ENCODE results near the gene OPTN.

- TF ChIP-seq POLR2A (IDR thresholded peaks at IDR 0.05): no peak
- TF ChIP-seq CTCF (IDR thresholded peaks at IDR 0.05): no peak
These were observed 9.7 kb upstream of the OPTN start for GRCh38 chr10:13090289-13090688.
